Mesenchymal stem cell (in vitro differentiated cells and primary cell): Measurements from ENCODE around the gene RGS9.
"Not testable (repeated sequence)": the region's sequence is repeated elsewhere in the genome, so short reads cannot be mapped to it uniquely, and the experiment has no call there.

Experiments used
- DNase-seq: peaks from one replicate; pipeline ENCODE4 v3.0.0-alpha.2; 2013
- H2AFZ ChIP-seq: one replicate; pipeline ENCODE4 v1.6.1; 2013; ENCODE audit warnings: low read depth, mild to moderate bottlenecking, control low read depth, inconsistent platforms, low read length, moderate library complexity
- H2AK5ac ChIP-seq: 2 replicates; pipeline ENCODE4 v1.6.1; 2013; ENCODE audit warnings: low read length, moderate library complexity, mild to moderate bottlenecking, inconsistent platforms; ENCODE audit not compliant: severe bottlenecking
- H2BK120ac ChIP-seq: one replicate; pipeline ENCODE4 v1.6.1; 2013; ENCODE audit warnings: low read depth, mild to moderate bottlenecking, inconsistent platforms, low read length, moderate library complexity
- H2BK12ac ChIP-seq, 2 experiments: one replicate each; pipeline ENCODE4 v1.6.1; 2013; ENCODE audit warnings: inconsistent platforms in 2 of 2, low read length in 2 of 2, mild to moderate bottlenecking in 2 of 2, moderate library complexity in 2 of 2, control low read depth in 1 of 2
- H2BK15ac ChIP-seq: one replicate; pipeline ENCODE4 v1.6.1; 2013; ENCODE audit warnings: mild to moderate bottlenecking, low read depth, inconsistent platforms; ENCODE audit not compliant: poor library complexity, severe bottlenecking
- H2BK5ac ChIP-seq: 2 replicates; pipeline ENCODE4 v1.6.1; 2013; ENCODE audit warnings: low read depth, mild to moderate bottlenecking, low read length, control low read depth, inconsistent platforms; ENCODE audit not compliant: poor library complexity, severe bottlenecking
- H3K14ac ChIP-seq, 2 experiments: one replicate each; pipeline ENCODE4 v1.6.1; 2013; ENCODE audit warnings: inconsistent platforms in 2 of 2, low read length in 2 of 2, control low read depth in 1 of 2, mild to moderate bottlenecking in 1 of 2, moderate library complexity in 1 of 2
- H3K18ac ChIP-seq, 2 experiments: one replicate each; pipeline ENCODE4 v1.6.1; 2013; ENCODE audit warnings: inconsistent platforms in 2 of 2, low read length in 2 of 2, control low read depth in 1 of 2, low read depth in 1 of 2, mild to moderate bottlenecking in 1 of 2
- H3K23ac ChIP-seq, 2 experiments: one replicate each; pipeline ENCODE4 v1.6.1; 2013; ENCODE audit warnings: inconsistent platforms in 2 of 2, low read length in 2 of 2, mild to moderate bottlenecking in 2 of 2, moderate library complexity in 2 of 2, control low read depth in 1 of 2
- H3K27ac ChIP-seq: 2 replicates; pipeline ENCODE4 v1.5.1; 2013; ENCODE audit warnings: mild to moderate bottlenecking, moderate library complexity, low read length, control low read depth, inconsistent platforms; ENCODE audit not compliant: poor library complexity, severe bottlenecking
- H3K27me3 ChIP-seq, 2 experiments: 2 replicates each; pipeline versions ENCODE4 v1.6.1 to v1.7.0; 2013; ENCODE audit warnings: low read length in 2 of 2, mild to moderate bottlenecking in 2 of 2, moderate library complexity in 2 of 2, control low read depth in 1 of 2, inconsistent platforms in 1 of 2; ENCODE audit not compliant: control insufficient read depth in 1 of 2, insufficient read depth in 1 of 2
- H3K36me3 ChIP-seq, 2 experiments: 2 replicates each; pipeline versions ENCODE4 v1.6.1 to v1.7.0; 2013; ENCODE audit warnings: low read length in 2 of 2, control low read depth in 1 of 2, inconsistent platforms in 1 of 2, low read depth in 1 of 2, mild to moderate bottlenecking in 1 of 2; ENCODE audit not compliant: insufficient read depth in 2 of 2, control insufficient read depth in 1 of 2
- H3K4ac ChIP-seq, 2 experiments: one replicate each; pipeline ENCODE4 v1.6.1; 2013; ENCODE audit warnings: inconsistent platforms in 2 of 2, low read length in 2 of 2, mild to moderate bottlenecking in 2 of 2, moderate library complexity in 2 of 2, control low read depth in 1 of 2, low read depth in 1 of 2
- H3K4me1 ChIP-seq: 2 replicates; pipeline ENCODE4 v1.6.1; 2013; ENCODE audit warnings: low read depth, low read length, control low read depth; ENCODE audit not compliant: control insufficient read depth, insufficient read depth
- H3K4me2 ChIP-seq: 2 replicates; pipeline ENCODE4 v1.6.1; 2013; ENCODE audit warnings: low read length, mild to moderate bottlenecking, inconsistent platforms; ENCODE audit not compliant: poor library complexity, severe bottlenecking
- H3K4me3 ChIP-seq, 2 experiments: 2 replicates each; pipeline versions ENCODE4 v1.5.1 to v1.7.0; 2013; ENCODE audit warnings: low read length in 2 of 2, mild to moderate bottlenecking in 2 of 2, control low read depth in 1 of 2, low read depth in 1 of 2; ENCODE audit not compliant: insufficient read depth in 1 of 2
- H3K79me1 ChIP-seq: replicated peaks from 2 replicates; pipeline ENCODE4 v1.6.1; 2013; ENCODE audit warnings: mild to moderate bottlenecking, control low read depth, low read length, inconsistent platforms; ENCODE audit not compliant: poor library complexity, severe bottlenecking
- H3K9ac ChIP-seq: 2 replicates; pipeline ENCODE4 v1.7.0; 2013; ENCODE audit warnings: mild to moderate bottlenecking, low read length, moderate library complexity
- H3K9me3 ChIP-seq: 2 replicates; pipeline ENCODE4 v1.7.0; 2013; ENCODE audit warnings: mild to moderate bottlenecking, low read length; ENCODE audit not compliant: control insufficient read depth
- H4K8ac ChIP-seq: one replicate; pipeline ENCODE4 v1.6.1; 2013; ENCODE audit warnings: inconsistent platforms, mild to moderate bottlenecking, low read length, moderate library complexity
- H4K91ac ChIP-seq: one replicate; pipeline ENCODE4 v1.6.1; 2013; ENCODE audit warnings: mild to moderate bottlenecking, low read length, inconsistent platforms
- WGBS: methylation state at CpG from one replicate; pipeline ENCODE4 v1.1.7; 2013; ENCODE audit warnings: mixed read lengths; 5-methylcytosine and 5-hydroxymethylcytosine counted together

The RGS9 gene

DNA sequence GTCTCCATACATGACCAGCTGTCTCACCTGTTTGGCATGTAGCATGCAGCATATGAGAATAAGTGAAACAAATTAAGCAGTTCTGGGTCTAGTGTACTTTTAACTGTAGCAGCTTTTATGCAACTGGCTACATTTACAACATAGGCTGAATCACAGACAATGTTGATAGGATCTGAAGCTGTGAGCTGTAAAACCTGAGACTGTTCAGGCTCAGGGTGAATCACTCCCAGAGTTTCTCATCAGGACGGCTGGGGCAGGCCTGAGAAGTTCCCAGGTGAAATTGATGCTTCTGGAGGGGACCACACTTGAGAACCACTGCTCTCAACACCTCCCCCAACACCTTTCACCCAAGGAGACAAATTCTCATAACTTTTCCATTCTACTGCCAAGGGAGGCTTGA is 70.3 kb downstream of the RGS9 start:
- not testable (repeated sequence) for H3K18ac ChIP-seq, H2BK15ac ChIP-seq, H2BK120ac ChIP-seq, H3K4me3 ChIP-seq, H3K79me1 ChIP-seq, H3K4me1 ChIP-seq, H2BK5ac ChIP-seq, H4K8ac ChIP-seq, H3K23ac ChIP-seq, H3K4ac ChIP-seq, H3K9me3 ChIP-seq, H3K14ac ChIP-seq, H4K91ac ChIP-seq, H2AFZ ChIP-seq, H3K27me3 ChIP-seq, H3K27ac ChIP-seq, H3K36me3 ChIP-seq, H2BK12ac ChIP-seq, H3K4me2 ChIP-seq, H2AK5ac ChIP-seq, H3K9ac ChIP-seq
- 50% methylated on average over 1 of the region's 1 CpG for whole genome bisulfite sequencing
- peak; percentile 57 for DNase-seq

DNA sequence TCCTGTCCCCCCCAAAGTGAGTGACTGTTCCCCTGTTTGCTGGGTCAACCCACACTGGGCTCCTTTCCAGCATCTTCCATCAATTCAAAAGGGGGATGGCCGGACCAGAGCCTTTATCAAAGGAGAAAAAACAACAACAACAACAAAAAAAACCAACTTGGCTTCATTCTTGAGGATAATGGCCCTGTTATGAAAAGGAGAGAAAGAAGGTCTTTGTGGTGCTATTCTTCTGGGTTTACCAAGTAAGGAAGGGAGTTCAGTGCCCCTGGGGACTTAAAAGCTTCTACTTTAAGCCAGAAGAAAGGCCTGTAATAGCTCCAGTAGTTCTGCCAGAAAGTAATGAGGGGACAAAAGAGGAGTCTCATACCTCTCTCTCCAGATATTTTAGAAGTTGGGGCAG is 71.5 kb downstream of the RGS9 start:
- Histone ChIP-seq H2AFZ (no peak overlapping the region), H3K4me2 (no peak overlapping the region), H3K9me3 (no peaks in the 10 kb centered on the region), H4K8ac (no peak overlapping the region), H4K91ac (no peak overlapping the region), H3K23ac (no peak overlapping the region), H3K27me3 (peaks cover 8 to 13% of the 10 kb centered on the region in 2 experiments), H2BK5ac (no peak overlapping the region), H3K4me1 (no peaks in the 10 kb centered on the region), H3K36me3 (no peaks in the 10 kb centered on the region), H3K4me3 (no peak overlapping the region), H2AK5ac (no peak overlapping the region), H3K79me1 (no peaks in the 10 kb centered on the region), H2BK12ac (no peak overlapping the region), H3K27ac (no peak overlapping the region), H2BK15ac (no peak overlapping the region), H3K4ac (no peak overlapping the region), H3K9ac (no peak overlapping the region), H3K18ac (no peak overlapping the region), H3K14ac (no peak overlapping the region), H2BK120ac (no peak overlapping the region)
- WGBS, result no CpG with 5 or more reads among the region's 1 CpG
- DNase-seq, result no peak

- Histone ChIP-seq H3K79me1 (no peaks in the 10 kb centered on the region), H2AK5ac (no peak overlapping the region), H2BK15ac (no peak overlapping the region), H3K9ac (no peak overlapping the region), H3K23ac (no peak overlapping the region), H4K91ac (no peak overlapping the region), H3K36me3 (no peaks in the 10 kb centered on the region), H3K14ac (no peak overlapping the region), H3K4me3 (no peak overlapping the region), H3K4me2 (no peak overlapping the region), H2AFZ (no peak overlapping the region), H2BK120ac (no peak overlapping the region), H3K4me1 (peaks cover 3% of the 10 kb centered on the region), H3K18ac (no peak overlapping the region), H4K8ac (no peak overlapping the region), H3K4ac (no peak overlapping the region), H2BK12ac (no peak overlapping the region), H3K27me3 (peaks cover 25 to 51% of the 10 kb centered on the region in 2 experiments), H3K27ac (no peak overlapping the region), H3K9me3 (no peaks in the 10 kb centered on the region), H2BK5ac (no peak overlapping the region)
- 92% methylated on average over 4 of the region's 4 CpGs for WGBS
- DNase-seq, result no peak
Observed at GRCh38 chr17:65218261-65218660, 81.1 kb downstream of the RGS9 start.

- Histone ChIP-seq H3K4me1 (peaks cover 3% of the 10 kb centered on the region), H2BK120ac (no peak overlapping the region), H3K9ac (no peak overlapping the region), H2BK5ac (no peak overlapping the region), H2AK5ac (no peak overlapping the region), H3K27me3 (peaks cover 25 to 46% of the 10 kb centered on the region in 2 experiments), H3K27ac (no peak overlapping the region), H3K9me3 (no peaks in the 10 kb centered on the region), H4K8ac (no peak overlapping the region), H3K79me1 (no peaks in the 10 kb centered on the region), H3K23ac (no peak overlapping the region), H3K36me3 (no peaks in the 10 kb centered on the region), H3K4me2 (no peak overlapping the region), H3K18ac (no peak overlapping the region), H3K4me3 (no peak overlapping the region), H2BK12ac (no peak overlapping the region), H3K4ac (no peak overlapping the region), H2BK15ac (no peak overlapping the region), H2AFZ (no peak overlapping the region), H4K91ac (no peak overlapping the region), H3K14ac (no peak overlapping the region)
- 50% methylated on average over 1 of the region's 3 CpGs for WGBS
- DNase-seq, result no peak
Observed at GRCh38 chr17:65219124-65219523, 82.0 kb downstream of the RGS9 start.
